Stimulated activated CD4-positive, alpha-beta T cell treated with anti-CD3 and anti-CD28 coated beads, Interleukin-12 subunit alpha, Interleukin-12 subunit beta, amount 100 ng/mL, for 24 hours (primary cell): ENCODE measurements around the gene RPS2.

Experiments used
- DNase-seq, 2 experiments: peaks; one replicate each; pipeline ENCODE4 v3.0.0-alpha.2; 2020; ENCODE audit warnings: low read depth in 2 of 2

The RPS2 gene

DNA sequence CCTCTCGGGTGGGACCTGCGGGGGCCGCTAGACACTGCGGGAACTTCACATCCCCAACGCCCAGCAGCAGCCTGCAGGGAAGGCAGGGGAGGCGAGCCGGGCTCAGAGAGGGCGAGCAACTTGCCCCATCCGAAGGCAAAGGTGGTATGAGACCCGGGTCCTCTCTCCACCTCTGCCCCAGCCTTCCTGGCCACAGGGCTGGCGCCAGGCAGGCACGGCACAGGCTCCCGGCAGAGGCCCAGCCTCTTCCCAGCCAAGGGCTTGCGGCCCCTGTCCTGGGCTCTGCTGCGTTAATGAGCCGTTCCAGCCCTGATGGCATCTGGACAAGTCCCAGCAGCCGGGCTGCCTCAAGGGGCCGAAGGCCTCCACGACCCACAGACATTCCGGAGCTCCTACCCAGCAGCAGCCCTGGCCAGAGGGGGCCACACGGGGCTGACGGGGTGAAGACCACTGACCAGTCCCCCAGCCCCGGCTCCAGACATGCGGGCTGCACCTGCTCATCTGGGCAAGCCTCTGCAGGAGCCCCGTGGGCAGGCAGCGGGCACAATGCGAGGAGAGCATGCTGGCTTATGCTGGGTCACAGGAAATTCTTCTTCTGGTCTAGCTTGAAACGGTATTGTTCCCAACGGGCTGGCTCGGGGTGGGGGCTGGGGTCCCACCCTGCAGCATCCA, 45.2 kb downstream of the RPS2 start:
- DNase-seq: no peak

GRCh38 chr16:1918351-1919326, 46.0 kb downstream of the RPS2 start, which contains the start of gene HS3ST6:
TSS of gene HS3ST6 (minus strand) at chr16:1918415. CDS start at chr16:1918323, 92 bp downstream.
- no peak for DNase-seq

DNA sequence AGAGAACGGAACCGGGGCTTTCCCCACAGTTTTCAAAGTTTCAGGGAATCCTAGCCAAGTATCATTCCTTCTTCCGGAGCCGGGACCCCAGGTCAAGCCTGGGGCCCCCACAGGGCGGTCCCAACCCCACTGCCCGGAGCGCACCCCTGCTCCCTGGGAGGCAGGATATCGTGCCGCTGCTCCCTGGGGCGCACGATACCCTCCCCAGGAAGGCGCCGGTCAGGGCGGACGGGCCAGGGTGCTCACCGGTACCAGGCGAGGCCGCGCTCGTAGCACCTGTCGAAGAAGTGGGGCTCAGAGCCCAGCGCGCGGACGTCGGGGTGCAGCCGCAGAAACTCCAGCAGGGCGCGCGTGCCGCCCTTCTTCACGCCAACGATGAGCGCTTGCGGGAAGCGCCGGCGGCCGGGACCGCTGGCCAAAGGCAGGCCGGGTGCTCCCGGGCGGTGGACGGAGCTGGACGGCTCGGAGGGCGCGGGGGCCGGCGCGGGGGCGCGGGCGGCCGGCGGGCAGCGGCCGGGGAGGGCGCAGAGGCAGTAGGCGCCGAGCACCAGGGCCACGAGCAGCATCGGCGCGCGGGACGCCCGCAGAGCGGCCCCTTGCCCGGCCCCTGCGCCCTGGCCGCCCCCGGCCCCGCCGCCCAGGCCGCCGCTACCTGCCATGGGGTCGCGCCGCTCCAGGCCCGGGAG, 46.8 kb downstream of the RPS2 start:
- no peak for DNase-seq

GRCh38 chr16:1917056-1917664, 47.5 kb downstream of the RPS2 start:
- DNase-seq: no peak

- no peak for DNase-seq
Measured at GRCh38 chr16:1916640-1916990, 48.0 kb downstream of the RPS2 start.

DNA sequence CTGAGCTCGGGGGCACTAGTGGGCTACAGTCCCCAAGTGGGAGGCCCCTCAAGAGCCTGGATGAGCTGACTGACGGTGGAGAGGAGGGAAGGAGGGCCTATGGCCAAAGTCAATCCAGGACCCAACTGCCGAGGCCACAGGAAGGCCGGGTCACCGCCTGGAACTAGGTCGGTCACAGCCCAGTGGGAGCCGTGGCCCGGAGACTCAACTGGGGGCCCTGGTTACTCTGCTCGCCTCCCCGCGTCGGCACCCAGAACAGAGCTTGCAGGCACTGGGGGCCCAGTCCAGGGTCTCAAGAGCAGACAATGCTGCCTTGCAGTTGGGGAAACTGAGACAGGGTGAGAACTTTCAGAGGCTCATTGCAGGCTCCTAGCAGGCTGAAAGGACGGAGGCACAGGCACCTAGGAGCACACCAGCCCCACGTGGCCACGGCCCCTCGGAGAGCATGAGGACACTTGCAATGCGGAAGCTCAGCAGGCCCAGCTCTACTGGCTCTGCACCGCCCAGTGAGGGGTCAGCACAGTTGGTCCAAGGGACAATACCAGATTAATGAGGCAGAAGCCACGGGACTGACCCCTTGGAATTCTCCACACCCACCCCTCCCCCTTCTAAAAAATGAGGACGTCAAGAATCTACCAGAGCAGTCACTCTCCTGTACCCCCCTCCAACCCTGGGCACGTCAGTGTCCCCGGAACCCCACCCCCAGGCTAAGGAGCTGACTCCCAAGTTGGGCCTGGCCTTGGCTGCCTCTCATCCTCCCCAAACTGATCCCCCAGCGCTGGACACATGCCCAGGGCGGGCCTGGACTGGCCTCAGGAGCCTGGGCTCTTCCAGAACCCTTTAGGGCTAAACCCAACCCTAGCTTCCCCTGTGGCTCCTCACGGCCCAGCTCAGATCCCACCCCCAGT, 48.6 kb downstream of the RPS2 start:
- no peak for DNase-seq

DNA sequence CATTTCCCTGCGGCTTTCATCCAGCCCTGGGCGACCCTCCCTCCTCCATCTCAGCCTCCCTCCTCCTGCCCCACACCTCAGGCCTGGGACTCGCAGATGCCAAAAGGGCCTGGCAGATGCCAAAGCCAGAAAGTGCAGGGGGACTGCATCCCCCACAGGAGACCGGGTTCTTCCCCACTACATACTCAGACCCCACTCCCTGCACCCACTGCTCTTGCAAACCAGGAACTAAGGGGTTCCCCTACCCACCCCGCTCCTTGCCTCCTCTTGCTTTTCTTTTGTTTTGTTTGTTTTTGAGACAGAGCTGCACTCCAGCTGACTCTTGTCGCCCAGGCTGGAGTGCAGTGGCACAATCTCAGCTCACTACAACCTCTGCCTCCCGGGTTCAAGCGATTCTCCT, 49.6 kb downstream of the RPS2 start:
- DNase-seq: no peak

- DNase-seq: no peak
Measured at GRCh38 chr16:1914084-1914608, 50.5 kb downstream of the RPS2 start.

DNA sequence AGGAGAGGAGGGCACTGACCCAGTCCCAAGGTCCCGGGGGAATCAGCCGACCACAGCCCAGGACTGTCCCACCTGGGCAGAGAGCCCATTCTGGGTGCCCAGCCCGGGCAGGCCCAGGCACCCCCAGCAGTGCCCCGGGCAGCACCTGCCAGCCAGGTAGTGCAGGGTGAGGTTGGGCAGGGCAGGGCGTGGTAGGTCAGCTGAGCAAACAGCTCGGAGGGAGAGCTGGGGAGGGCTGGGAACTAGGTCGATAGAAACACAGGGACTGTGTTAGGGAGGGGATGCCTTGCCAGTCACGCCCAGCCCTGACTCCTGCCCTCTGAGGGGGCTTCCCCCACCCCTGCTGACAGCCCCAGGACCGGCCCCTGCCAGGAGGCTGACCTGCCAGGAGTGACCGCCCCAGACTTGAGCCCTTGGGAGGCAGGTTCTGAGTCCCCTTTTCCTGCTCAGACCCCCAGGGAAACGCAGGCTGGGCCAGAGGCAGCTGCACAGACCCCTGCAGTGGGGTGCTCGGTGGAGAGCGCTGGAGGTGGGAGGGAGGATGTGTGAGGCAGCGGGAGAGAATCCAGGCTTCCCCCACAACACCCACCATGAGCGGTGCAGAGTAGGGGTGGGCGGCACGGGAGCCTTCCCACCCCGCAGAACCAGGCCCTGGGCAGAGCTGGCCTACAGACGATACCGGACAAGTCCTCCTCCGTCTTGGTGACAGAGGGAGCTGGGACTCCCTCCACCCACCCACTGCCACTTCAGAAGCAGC, 51.1 kb downstream of the RPS2 start:
- no peak for DNase-seq

DNA sequence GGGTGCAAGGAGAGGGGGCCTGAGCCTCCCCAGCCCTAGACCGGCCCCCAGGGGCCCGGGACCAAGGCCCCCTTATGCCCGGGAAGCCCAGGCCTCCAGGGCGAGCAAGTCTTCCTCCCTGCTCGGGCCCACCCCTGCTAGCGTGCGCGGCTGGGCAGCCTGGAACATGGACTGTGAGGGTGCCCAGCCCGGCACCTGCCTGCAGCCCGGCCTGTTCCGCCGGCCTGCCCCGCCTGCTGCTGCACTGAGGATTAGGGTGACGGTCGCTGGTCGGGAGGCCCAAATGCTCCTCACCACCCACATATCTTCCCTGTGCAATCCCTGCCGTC, 52.4 kb downstream of the RPS2 start:
- no peak for DNase-seq
